GM19099 (cell line): Measurements from ENCODE around the gene NPAS3.

Experiments used
- POLR2A ChIP-seq: IDR thresholded peaks from 3 replicates; pipeline ENCODE4 v1.6.1; 2011; ENCODE audit warnings: low read depth; ENCODE audit not compliant: insufficient read length; ENCODE audit errors: extremely low read depth

NPAS3 gene

DNA sequence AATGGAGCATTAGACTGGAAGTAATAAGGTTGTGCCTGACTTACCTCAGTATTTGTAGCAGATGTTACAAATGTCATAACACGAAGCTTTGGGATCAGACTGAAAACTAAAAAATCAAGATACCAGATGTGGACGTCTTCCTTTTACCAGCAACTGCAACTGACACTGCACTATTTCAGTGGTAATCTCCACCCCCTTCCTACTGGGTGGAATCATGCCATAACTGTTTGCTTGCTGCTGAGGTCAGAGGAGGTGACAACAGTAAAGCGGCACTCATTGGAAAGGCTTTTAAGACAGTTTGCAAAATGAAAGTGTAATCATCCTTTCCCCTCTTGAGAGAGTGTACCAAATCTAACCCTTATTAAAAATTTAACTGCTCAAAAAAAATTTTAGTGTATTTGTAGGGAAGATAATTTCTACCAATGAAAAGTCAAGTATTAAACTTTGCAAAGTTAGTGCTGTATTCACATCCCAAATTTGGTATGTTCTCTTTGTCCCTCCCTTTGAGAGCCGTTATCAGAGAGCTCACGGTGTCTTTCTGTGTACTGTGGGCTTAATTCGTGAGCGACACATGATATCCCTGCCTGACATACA is 420.7 kb downstream of the NPAS3 start:
- no peak for TF ChIP-seq POLR2A

DNA sequence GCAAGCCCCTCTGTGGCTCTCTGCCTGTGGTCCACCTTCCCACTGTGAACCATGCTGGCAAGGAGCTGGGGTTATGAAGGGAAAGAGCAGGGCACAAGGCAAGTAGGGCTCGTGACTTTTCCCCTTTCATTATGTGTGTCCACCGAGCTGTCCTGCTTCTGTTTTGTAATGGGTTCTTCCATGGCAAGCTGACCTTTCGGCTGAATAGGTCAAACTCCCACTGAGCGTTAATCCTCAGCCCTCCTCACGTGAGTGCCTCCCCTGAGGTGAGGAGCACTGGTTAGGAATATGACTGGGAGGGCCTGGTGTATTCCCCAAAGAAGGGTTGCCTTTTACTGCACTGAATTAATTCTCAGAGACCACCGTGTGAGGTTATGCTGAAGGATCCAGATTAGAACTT is 424.3 kb downstream of the NPAS3 start:
- no peak for TF ChIP-seq POLR2A

DNA sequence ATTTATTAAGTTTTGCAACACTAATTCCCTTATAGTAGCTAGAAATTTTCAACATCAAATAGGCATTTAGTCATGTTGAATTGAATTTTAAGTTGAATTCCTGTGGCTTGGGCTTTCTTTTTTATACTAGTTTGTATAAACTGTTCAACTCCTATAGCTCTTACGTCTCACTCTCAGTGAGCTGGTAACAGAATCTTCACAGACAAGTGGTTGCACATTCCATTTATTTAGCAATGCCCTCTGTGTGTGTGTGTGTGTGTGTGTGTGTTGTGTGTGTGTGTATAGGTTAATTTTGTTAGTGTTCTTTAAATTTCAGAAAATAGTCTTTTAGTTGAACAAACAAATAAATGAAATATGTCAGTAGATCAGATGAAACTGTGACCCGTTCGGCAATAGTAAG is 425.0 kb downstream of the NPAS3 start:
- TF ChIP-seq POLR2A: no peak

DNA sequence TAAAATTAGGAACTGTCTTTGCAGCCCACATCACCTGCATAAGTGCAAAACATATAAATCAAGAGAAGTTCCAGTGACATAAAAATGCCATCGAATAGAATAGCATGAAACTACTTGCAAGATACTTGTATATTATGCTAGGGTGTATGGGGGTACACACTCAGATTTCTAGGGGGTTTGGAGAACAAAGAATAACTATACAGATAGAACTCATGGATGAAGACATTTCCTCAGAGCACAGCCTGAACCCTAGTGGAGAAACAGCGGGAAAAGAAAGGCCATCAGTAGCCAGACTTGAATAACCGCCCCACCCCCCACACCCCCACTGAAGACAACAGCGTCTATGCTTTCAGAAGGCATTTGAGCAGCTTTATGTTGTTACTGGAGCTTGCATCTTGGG is 425.8 kb downstream of the NPAS3 start:
- no peak for TF ChIP-seq POLR2A

DNA sequence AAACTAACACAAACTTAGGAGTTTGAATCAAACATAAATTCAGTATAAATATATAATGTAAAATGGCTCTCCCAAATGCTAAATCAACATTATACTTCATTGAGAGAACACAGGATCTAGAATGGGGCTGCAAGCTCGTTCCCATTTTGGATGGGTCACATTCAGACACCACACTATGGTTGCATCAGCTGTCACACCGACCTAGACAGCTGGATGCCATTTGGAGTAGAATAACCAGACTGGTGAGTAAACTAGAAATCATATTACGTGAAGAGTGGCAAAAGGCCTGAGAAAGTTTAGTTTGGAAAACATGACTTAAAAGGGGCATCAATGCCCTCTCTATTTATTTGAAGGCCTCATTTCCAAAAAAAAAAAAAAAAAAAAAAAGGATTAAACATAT is 430.4 kb downstream of the NPAS3 start:
- no peak for TF ChIP-seq POLR2A

DNA sequence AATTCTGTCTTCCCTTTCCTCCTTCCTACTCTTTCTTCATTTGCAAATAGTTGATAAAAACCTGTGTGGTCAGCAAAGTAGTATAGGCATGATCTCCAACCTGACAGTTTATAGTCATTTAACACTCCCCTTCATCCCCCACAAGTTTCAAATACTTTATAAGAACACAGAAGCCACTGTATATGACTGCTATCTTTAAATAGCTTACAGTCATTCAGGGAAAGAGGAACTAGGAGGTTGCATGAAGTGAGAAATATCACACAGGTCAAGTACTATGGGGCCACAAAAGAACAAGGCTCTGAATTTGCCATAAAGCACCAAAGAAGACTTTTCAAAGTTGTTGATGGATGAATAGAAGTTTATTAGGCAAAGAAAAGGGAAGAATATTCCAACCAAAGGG is 431.3 kb downstream of the NPAS3 start:
- no peak for TF ChIP-seq POLR2A

DNA sequence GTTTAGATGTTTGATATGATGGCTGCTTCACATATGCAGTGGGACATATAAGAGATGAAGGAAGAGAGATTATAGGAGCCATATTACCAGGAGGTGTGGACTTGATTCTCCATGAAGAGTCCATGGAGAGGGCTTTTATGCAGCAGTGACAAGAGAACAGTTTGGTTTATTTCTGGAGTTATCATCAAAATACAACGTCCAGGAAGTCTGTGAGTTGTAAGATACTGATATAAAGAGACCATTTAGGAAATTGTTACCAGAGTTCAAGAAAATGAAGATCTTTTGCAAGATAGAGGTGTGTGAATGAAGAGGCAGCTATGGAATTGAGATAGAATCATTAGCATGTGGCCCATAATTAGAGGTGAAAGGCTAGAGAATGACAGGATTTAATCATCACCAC is 431.7 kb downstream of the NPAS3 start:
- TF ChIP-seq POLR2A: no peak

DNA sequence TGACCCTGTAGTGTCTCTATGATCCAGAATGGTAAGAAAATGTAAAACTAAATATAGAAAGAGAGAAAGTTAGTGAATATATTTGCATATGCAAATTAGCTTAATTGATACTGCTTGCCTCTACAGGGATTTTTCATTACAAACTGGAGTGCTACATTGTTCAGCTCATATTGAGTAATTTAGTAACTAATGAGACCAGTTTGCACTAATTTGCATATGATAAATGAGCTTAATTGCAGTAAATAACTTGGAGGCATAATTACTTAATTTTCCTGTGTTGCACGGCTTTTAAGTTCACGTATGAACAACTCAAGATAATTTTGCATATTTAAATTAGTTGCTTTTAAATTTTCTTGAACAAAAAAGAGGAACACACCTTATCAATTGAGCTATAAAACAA is 436.5 kb downstream of the NPAS3 start:
- no peak for TF ChIP-seq POLR2A

DNA sequence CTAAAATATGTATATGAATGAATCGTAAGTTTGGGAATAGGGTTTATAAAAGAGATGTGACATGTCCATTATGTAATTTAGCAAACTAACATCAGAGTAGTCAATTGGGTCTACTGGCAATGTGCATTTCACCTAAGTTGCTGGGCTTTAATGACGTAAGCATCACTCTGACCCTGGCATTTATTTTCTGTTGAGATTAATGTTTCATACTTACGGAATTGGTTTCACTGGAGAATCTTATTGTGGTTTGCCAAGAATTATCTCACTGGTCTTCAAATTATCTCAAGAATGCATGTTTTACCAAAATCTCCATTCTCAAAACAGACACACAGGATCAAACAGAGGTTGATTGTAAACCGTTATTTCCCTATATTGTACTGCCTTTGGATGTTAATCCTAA is 437.1 kb downstream of the NPAS3 start:
- TF ChIP-seq POLR2A: no peak

DNA sequence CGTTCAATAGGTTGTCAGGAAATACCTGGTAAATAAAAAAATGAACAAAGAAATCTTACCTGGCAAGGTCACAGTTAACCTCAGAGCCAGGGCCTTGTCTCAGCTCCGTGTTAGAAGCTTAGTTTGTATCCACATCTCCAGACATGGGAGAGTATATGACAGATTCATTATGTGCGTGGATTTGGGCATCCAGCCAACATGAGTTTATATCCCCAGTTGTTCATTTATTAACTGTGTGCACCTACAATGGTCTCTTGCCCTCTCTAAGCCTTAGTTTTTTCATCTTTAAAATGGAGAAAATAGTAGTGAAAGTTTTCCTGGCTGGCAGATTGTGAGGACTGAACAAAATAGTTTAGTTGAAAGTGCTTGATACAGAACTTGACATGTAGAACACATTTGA is 437.8 kb downstream of the NPAS3 start:
- TF ChIP-seq POLR2A: no peak

DNA sequence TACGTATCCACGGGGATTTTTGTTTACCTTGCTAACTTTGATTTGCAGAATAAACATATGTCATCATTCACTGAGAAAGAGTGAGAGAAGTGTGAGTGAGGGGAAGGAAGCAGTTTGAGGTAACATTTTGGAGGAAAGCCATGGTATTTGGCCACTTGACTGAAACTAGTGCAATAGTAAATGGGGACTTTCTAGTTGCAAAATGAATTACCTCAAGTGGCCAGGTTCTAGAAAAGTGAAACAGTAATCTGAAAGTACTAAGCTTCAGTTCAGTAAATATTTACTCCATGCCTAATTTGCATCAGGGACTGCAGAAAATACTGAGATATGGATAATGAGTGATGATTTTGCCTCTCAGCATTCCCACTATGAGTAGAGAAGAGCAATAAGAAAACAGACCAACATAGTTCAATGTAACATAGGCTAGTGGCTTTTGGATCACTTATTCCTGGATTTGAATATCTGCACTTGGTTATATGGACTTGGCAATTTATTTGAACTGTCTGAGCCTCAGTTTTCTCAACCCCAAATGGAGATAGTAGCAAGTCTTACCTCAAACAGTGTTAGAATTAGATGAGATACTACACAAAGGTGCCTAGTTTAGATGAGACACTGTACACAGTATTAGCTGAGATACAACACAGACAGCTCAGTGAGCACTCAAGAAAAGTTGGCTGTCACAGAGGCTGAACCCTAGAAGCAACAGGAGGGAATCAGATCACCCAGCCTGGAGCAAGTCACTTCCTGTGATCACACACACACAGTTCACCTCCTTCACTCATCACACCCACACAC is 439.1 kb downstream of the NPAS3 start:
- no peak for TF ChIP-seq POLR2A

DNA sequence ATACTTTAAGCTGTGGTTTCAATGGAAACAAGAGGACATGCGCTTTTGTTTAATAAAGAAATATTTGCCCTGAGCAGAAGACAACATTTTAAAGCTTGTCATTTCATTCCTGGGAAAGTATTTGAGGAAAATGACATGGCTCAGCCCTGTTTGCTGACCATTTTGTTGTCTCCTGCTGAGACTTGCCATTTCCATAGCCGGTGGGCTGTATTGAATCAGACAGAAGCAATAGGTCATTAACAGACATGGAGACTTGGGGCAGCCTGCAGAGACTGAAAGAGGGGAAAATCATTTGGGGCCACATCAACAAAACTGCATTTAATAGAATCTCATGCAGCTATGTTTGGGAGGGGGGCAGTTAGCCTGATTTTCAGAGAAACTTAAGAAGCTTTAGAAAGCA is 443.0 kb downstream of the NPAS3 start:
- TF ChIP-seq POLR2A: no peak

DNA sequence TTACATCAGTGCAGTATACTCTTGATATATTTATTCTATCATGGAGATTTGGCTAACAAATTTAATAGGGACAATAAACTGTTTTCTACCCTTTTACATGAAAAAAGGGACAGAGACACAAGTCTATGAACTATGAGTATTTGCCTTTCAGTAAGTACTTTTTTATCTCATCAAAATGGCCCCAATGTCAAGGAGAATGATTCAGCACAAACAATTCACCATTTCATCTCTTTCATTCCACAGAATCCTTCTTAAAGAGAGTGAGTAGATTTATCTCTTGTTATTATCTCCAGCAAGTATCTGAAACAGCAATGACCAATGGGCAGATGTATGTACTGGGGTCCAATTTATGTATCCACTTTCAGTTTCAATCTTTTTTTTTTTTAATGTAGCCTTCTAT is 447.5 kb downstream of the NPAS3 start:
- no peak for TF ChIP-seq POLR2A

DNA sequence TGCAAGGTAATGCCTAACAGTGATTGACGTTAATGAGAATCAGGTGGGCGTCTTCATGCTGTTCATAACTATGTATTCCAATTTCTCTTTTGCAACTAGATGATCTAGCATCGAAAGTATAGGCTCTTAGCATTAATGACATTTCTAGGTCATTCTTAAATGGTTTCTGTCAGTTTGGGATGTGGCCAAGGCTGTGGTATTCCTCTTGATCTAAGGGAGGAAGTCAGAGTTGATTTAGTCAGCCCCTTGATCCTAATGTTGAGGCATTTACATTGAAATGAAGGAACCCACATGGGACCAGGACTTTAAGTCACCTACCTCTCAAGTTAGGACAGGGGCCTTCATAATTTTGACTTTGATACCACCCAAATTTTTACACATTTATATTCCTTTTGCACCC is 448.1 kb downstream of the NPAS3 start:
- no peak for TF ChIP-seq POLR2A

DNA sequence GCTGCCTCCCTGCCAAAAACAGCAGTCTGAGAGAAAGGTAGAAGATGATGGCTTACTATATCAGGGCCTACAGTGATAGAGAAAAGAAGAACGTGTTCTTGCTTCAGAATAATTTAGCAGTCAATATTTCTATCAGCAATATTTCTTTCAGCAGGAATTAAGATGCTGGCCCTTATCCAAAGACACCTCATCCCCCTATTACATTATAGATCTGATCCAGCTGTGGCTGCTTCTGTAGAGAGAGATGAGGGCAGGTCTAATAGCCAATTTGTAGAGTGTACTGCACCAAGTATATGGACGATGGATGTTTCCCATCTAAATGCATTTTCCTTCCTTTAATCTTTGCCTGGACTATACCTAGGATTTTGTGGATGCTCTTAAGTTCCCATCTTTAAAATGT is 451.7 kb downstream of the NPAS3 start:
- TF ChIP-seq POLR2A: no peak

DNA sequence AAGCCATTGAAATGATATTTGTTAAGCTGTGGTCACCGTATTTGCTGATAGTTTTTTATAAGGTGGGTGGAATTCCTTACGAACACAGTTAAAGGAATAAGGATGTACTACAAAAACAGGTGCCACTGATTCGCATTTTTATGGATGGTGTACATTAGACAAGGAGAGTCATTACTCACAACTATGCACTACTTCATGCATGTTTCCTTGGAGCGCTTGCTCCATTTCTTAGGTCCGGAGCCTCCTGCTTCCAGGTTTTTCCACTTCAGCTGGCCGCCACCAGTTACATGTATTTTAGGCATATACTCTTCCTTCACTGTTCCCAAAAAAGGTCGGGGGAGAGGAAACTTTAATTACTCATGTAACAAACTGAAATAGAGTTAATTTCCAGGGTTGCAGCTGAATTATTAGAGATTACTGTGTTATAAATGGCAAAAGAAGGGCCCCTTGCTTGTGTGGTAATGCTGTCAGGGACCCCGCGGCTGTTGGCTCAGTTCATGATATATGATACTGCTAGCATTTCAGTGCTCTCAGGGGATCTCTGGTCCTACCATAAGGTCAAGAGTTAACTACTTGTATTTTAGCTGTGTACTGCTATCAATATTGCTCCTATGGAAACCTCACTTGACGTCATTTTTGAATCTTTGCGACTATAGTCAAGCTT is 454.7 kb downstream of the NPAS3 start:
- TF ChIP-seq POLR2A: no peak
